ENCODE measurements around the gene DUXA. TPM values are rescaled to one million over a fixed set of nuclear protein-coding genes. Genes with fewer than 3 reads are reported as not detected.

Gene DUXA
- total RNA-seq (2014; rRNA removed; shearing (Covaris generic)) (not detected in 2 replicates), total RNA-seq (2022) (not detected in 2 replicates), Bru-seq, nascent RNA (not detected), BruChase-seq, experiment 1, labeled RNA remaining after a 6-hour chase (not detected), BruChase-seq, experiment 2, labeled RNA remaining after a 2-hour chase (not detected)
- long read RNA-seq: 0 reads

DNA sequence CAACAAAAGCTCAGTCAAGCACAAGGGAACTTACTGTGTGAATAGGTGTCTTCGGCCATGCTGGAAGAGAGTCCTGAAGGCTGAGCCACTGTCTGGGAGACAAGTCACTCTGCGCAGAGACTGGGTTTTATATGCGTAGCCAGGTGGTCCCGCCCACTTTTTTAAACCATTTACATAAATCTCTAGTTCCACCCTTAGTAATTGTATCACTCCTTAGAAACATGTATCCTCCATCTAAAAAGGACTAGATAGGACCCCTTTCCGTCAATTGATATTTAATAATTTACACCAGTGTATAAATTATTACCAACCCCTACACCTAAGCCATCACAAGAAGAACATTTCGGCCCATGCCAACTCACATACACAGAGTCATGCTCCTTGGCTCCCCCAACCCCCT, at the start of gene DUXA:
TSS of gene DUXA (minus strand) at position 101 of the 400 bp plus-strand sequence. CDS start at position 59, 42 bp downstream.
- no peak within 1 kb of the TSS for H3K4me3 ChIP-seq (ENCODE audit: low read depth, low read length, poor library complexity, severe bottlenecking)
- no peaks in the 10 kb centered on the region for H3K4me1 ChIP-seq (ENCODE audit: insufficient read depth, low read length, poor library complexity, severe bottlenecking)
- intact Hi-C loops (cut with micrococcal nuclease; ENCODE audit: unreplicated experiment): no loop called here
- no peaks in the 10 kb centered on the region for H3K79me2 ChIP-seq (ENCODE audit: insufficient read depth, low read depth, low read length)
- ChIA-PET CTCF (ENCODE audit: unreplicated experiment) (no interaction called here), POLR2A (no interaction called here)
- H2AFZ ChIP-seq (ENCODE audit: low read length): no peak within 1 kb of the TSS
- H3K4me2 ChIP-seq (ENCODE audit: low read length): no peak within 1 kb of the TSS
- H3K36me3 ChIP-seq (ENCODE audit: insufficient read depth, low read length): no peaks in the 10 kb centered on the region
- H4K20me1 ChIP-seq (ENCODE audit: insufficient read depth, low read length): no peaks in the 10 kb centered on the region
- TF ChIP-seq EZH2phosphoT487 (IDR thresholded peaks at IDR 0.05; ENCODE audit: borderline replicate concordance, low read depth, low read length) (no peak), CTCF (conservative IDR thresholded peaks at IDR 0.05; ENCODE audit: low read length) (no peak)
- H3K27ac ChIP-seq (ENCODE audit: low read depth, low read length, poor library complexity, severe bottlenecking): no peak within 1 kb of the TSS
- no peaks in the 10 kb centered on the region for H3K9me2 ChIP-seq (ENCODE audit: insufficient read depth, low read length)
- no peaks in the 10 kb centered on the region for H3K9me3 ChIP-seq (ENCODE audit: low read length)
- DNase-seq (ENCODE audit: low spot score): no peak
- BruUV-seq (replicated peaks): no TSS peak

- TF ChIP-seq EZH2phosphoT487 (IDR thresholded peaks at IDR 0.05; ENCODE audit: borderline replicate concordance, low read depth, low read length) (no peak), CTCF (conservative IDR thresholded peaks at IDR 0.05; ENCODE audit: low read length) (no peak)
- Histone ChIP-seq H4K20me1 (ENCODE audit: insufficient read depth, low read length) (no peaks in the 10 kb centered on the region), H3K9me3 (ENCODE audit: low read length) (no peaks in the 10 kb centered on the region), H3K4me3 (ENCODE audit: low read depth, low read length, poor library complexity, severe bottlenecking) (no peak overlapping the region), H3K4me2 (ENCODE audit: low read length) (no peak overlapping the region), H3K27ac (ENCODE audit: low read depth, low read length, poor library complexity, severe bottlenecking) (no peak overlapping the region), H3K36me3 (ENCODE audit: insufficient read depth, low read length) (peaks cover 35% of the 10 kb centered on the region), H3K79me2 (ENCODE audit: insufficient read depth, low read depth, low read length) (no peaks in the 10 kb centered on the region), H3K4me1 (ENCODE audit: insufficient read depth, low read length, poor library complexity, severe bottlenecking) (no peaks in the 10 kb centered on the region), H2AFZ (ENCODE audit: low read length) (no peak overlapping the region), H3K9me2 (ENCODE audit: insufficient read depth, low read length) (no peaks in the 10 kb centered on the region)
- ChIA-PET CTCF (ENCODE audit: unreplicated experiment) (no interaction called here), POLR2A (no interaction called here)
- intact Hi-C loops (cut with micrococcal nuclease; ENCODE audit: unreplicated experiment): no loop called here
- BruUV-seq (replicated peaks): no TSS peak
- no peak for DNase-seq (ENCODE audit: low spot score)
Measured at GRCh38 chr19:57212109-57212508, 44.8 kb upstream of the DUXA start.

DNA sequence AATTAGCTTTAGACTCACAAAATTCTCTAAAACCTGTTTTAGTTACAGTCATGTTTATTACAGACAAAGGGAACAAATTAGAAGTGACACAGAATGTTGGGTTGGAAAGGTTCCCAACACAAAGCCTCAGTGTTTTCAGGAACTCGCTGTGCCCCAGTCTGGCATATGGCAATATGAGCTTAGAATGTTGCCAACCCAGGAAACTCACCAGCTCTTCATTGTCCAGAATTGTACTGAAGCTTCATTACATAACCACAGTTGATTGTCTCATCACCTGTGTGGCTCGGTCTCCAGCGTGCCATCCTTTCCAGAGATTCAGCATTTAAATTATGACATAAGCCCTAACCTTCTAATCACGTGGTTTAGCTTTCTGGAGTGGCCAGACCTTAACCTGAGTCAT, 43.1 kb upstream of the DUXA start:
- Histone ChIP-seq H3K9me3 (ENCODE audit: low read length) (no peaks in the 10 kb centered on the region), H3K4me1 (ENCODE audit: insufficient read depth, low read length, poor library complexity, severe bottlenecking) (no peaks in the 10 kb centered on the region), H3K9me2 (ENCODE audit: insufficient read depth, low read length) (no peaks in the 10 kb centered on the region), H4K20me1 (ENCODE audit: insufficient read depth, low read length) (no peaks in the 10 kb centered on the region), H3K79me2 (ENCODE audit: insufficient read depth, low read depth, low read length) (no peaks in the 10 kb centered on the region), H3K4me3 (ENCODE audit: low read depth, low read length, poor library complexity, severe bottlenecking) (no peak overlapping the region), H3K4me2 (ENCODE audit: low read length) (no peak overlapping the region), H3K27ac (ENCODE audit: low read depth, low read length, poor library complexity, severe bottlenecking) (no peak overlapping the region), H3K36me3 (ENCODE audit: insufficient read depth, low read length) (peaks cover 41% of the 10 kb centered on the region), H2AFZ (ENCODE audit: low read length) (no peak overlapping the region)
- CTCF ChIA-PET (ENCODE audit: unreplicated experiment): no interaction called here
- intact Hi-C loops (cut with micrococcal nuclease; ENCODE audit: unreplicated experiment): no loop called here
- no TSS peak for BruUV-seq (replicated peaks)
- TF ChIP-seq EZH2phosphoT487 (IDR thresholded peaks at IDR 0.05; ENCODE audit: borderline replicate concordance, low read depth, low read length) (no peak), CTCF (conservative IDR thresholded peaks at IDR 0.05; ENCODE audit: low read length) (no peak)
- POLR2A ChIA-PET: no interaction called here
- no peak for DNase-seq (ENCODE audit: low spot score)
